ENCODE measurements around the gene AXL.

DNA sequence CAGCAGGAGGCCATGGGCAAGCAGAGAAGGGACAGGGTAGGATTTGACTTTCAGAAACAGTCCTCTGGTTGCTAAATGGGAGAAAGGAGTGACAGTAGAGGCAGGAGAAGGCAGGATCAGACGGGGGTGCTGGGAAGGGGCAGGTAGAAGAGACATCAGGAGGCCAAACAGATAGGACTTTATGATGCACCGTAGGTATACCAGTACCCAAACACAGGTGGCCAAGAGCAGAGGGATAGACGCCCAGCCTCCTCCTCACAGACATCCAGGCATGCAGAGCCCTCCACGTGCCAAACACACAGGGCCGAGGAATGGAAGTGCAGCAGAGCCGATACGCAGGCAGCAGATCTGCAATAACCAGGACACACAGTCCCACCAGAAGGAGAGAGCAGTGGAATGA, 1.3 kb upstream of the AXL start:
- TF ChIP-seq, protein P1, sequence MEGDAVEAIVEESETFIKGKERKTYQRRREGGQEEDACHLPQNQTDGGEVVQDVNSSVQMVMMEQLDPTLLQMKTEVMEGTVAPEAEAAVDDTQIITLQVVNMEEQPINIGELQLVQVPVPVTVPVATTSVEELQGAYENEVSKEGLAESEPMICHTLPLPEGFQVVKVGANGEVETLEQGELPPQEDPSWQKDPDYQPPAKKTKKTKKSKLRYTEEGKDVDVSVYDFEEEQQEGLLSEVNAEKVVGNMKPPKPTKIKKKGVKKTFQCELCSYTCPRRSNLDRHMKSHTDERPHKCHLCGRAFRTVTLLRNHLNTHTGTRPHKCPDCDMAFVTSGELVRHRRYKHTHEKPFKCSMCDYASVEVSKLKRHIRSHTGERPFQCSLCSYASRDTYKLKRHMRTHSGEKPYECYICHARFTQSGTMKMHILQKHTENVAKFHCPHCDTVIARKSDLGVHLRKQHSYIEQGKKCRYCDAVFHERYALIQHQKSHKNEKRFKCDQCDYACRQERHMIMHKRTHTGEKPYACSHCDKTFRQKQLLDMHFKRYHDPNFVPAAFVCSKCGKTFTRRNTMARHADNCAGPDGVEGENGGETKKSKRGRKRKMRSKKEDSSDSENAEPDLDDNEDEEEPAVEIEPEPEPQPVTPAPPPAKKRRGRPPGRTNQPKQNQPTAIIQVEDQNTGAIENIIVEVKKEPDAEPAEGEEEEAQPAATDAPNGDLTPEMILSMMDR (IDR thresholded peaks at IDR 0.05; ENCODE audit: poor library complexity), result no peak
- TF ChIP-seq EZH2phosphoT487 (IDR thresholded peaks at IDR 0.05; ENCODE audit: low read depth, severe bottlenecking, unreplicated experiment), result no peak
